Activated CD8-positive, alpha-beta memory T cell treated with anti-CD3 and anti-CD28 coated beads for 1 hour (primary cell): ENCODE data around the gene RGS14.
A peak's percentile ranks its signal among the peaks of the same experiment; 100 is the strongest.

ENCODE experiments used
- DNase-seq, 2 donors: peaks; one replicate each; pipeline ENCODE4 v3.0.0-alpha.2; 2020; ENCODE audit warnings: low read depth in 1 of 2; ENCODE audit errors: extremely low read depth in 1 of 2

Gene RGS14

DNA sequence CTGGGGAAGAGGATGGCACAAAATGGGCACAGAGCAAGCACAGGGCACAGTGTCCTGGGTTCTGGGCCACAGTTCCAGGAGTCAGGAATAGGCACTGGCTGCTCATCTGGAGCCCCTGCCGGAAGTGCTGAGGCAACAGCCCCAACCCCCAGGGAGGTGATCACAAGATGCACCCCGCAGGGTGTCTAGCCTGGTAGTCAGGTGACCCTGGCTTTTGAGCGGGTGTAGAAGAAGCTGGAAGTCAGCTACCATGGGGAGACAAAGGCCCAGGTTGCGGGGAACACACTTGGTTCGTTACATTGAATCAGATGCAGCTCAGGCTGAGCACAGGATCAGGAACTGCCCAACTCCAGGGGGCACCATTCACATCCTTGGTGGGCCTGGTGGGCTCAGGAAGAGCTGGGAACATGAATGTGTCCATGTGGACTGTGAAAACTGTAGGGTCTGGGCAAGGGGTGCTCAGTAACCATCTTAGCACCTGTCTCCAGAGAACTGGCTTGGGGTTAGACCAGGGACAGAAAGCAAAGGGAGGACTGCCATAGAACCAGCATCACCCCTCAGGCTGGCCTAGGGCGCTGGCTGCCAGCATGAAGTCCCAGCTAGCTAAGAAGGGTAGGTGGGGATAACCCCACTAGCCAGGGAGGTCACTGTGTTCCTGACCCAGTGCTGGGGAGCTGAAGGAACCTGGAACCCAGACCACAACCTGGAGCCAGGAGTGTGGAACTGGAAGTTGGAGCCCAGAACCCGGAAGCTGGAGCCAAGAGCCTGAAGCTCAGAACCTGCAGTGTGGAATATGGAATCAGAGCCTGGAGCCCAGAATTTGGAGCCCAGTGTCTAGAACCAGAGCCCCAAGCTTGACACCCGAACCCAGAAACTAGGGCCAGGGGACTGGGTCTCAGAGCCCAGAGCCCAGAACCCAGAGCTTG, 20.4 kb downstream of the RGS14 start:
- no peak for DNase-seq

- DNase-seq = no peak
Measured at GRCh38 chr5:177378884-177379883, 21.5 kb downstream of the RGS14 start.

DNA sequence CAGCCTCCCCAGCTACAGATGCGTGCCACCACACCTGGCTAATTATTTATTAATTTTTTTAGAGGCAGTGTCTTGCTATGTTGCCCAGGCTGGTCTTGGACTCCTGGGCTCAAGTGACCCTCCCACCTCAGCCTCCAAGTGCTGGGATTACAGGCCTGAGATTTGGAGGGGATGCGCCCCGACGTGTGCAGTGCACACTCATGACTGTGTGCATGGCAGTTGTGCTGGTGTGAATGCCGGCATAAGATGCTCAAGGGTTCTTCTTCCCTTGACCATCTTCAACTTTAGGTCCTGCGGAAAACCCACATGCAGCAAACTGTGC, 23.0 kb downstream of the RGS14 start:
- DNase-seq = no peak

- DNase-seq = no peak
Measured at GRCh38 chr5:177382423-177383029, 24.8 kb downstream of the RGS14 start.

DNA sequence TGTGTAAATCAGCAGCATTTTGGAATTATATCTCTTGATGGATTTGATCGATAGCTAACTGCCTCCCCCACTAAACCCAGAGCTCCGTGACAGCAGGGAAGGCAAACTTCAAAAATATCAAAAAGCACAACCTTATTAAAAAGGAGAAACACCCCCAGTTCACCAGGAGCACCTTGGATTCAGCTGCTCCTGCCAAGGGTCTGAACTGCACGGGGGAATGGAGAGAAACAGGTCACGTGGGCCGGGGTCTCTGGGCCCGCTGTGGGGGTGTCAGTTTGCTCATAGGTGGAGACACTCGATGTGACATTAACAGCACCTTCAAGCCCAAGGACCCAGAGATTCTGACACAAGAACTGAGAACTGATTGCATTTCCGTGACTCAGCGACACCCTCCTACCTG, 25.5 kb downstream of the RGS14 start:
- DNase-seq = no peak

GRCh38 chr5:177384134-177384533, 26.4 kb downstream of the RGS14 start, which contains the start of gene SLC34A1:
Gene SLC34A1 (plus strand): TSS chr5:177384434. CDS start chr5:177385742, 1,308 bp downstream.
- DNase-seq = no peak

GRCh38 chr5:177385720-177386119, 28.0 kb downstream of the RGS14 start:
- no peak for DNase-seq

GRCh38 chr5:177386542-177386941, 28.8 kb downstream of the RGS14 start:
- DNase-seq = no peak

DNA sequence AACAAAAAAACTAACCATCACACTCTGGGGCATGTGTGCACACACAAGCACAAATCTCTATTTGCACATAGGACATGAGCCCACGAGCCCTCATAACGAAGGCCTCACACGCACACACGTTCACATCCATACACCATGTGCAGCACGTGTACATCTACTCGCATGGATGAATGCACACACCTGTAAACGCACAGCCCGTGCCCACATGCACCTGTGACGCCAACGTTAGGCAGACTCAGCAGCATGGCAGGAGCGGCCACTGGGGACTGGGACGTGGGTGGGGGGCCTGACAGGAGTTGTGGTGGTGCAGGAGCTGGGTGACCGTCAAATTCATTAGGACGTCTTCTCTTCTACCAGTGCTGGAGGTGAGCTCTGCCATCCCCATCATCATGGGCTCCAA, 29.7 kb downstream of the RGS14 start:
- DNase-seq = no peak

DNA sequence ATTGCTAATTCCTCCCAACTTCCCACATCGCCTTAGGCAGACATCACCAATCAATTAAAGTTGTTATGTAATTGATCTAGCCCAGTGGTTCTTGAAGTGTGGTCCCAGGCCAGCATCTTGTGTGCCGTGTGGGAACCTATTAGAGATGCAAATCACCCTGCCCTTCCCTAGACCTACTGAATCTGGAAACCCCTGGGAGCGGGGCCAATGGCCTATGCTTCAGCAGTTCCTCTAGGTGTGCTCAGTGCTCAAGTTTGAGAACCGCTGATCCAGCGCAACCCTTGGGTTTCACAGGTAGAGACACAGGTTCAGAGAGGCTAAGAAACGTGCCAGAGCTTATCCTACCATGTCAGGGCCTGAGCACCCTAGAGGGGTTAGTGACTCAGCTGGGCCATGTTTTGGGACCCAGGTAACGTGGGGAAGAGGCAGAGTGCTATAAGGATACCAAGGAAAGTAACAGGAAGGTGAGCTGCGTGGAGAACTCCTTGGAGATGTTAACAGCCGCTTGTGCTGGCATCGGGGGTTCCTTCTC, 30.9 kb downstream of the RGS14 start:
- DNase-seq = no peak

DNA sequence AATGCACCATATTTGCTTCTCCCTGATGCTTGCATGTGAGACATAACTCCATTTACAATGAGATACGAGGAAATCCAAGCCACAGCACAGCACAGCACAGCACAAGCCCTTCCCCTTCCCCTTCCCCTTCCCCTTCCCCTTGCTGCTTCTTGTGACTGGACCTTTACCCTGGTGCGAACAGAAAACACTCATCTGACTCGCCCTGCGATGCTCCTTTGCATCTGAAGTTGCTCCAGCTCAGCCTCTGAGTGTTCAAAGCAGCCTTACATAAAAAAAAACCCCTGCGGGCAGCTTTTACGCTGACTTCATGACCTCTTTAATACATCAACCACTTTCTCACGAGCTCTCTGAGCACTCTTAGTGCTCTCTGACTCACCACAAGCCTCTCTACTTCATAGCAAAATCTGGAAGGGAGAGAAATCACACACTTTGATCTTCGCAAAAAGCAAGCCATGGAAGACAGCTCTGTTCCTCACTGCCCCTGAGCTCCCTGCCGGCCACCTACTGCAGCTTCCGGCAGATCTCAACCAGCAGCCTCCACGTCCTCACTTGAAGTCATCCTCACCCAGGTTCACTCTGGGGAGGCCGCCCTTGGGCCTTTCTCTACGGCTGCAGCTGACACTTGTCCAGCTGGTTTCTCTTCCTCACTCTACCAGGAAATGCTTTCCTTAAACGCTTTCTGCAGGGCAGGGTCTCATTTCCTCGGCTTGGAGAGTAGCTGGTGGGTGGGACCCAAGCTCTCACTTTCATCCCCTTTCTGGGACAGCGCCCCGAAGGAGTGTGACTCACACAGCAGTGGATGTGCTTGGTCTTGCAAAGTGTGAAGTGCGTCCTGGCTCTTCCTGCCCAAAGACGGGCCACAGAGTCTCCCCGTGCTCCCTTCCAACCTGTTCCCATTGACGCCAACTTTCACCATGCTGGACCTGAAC, 31.8 kb downstream of the RGS14 start:
- DNase-seq = no peak

DNA sequence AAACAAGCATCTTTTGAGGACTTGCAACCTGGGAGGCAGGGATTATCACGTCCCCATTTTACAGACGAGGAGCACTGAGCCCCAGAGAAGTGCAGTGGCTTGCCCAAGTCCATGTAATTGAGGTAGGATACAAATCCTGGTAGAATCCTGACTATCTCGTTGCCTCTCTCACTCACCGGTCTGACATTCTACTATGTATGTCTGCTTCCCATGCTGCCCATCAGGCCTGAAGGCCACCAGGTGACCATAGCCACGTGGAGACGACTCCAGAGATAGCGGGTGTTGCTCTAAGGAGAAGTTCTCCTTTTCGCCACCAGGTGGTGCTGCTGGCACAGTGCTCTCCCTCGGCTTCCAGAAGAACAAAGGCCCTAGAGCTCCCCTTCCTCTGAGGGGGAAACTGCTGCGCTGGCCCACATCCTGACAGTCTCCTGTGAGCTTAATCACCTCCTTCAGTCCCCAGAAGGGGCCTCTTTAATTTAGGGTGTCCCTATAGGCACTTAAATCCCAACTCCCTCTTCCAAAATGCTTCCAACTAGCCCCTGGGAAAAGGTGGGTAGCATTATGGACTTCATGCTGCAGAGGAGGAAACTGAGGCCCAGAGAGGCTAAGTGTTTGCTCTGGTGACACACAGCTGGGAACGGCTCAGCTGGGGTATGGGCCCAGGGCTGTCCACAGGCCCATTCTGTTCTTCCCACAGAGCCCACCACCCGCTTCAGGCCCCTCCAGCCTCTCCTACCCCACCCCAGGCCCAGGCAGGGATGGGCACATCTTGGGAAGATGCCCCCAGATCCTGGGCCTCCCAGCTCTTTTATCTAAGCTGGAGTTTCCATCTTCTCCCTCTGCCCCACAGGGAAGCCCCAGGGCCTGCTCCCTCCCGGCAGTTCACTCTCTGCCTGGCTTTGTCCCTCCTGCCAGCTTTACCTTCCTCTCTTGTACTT, 32.9 kb downstream of the RGS14 start:
- peak; percentile 67 to 76 for DNase-seq

GRCh38 chr5:177392765-177393164, 35.0 kb downstream of the RGS14 start:
- DNase-seq = no peak

DNA sequence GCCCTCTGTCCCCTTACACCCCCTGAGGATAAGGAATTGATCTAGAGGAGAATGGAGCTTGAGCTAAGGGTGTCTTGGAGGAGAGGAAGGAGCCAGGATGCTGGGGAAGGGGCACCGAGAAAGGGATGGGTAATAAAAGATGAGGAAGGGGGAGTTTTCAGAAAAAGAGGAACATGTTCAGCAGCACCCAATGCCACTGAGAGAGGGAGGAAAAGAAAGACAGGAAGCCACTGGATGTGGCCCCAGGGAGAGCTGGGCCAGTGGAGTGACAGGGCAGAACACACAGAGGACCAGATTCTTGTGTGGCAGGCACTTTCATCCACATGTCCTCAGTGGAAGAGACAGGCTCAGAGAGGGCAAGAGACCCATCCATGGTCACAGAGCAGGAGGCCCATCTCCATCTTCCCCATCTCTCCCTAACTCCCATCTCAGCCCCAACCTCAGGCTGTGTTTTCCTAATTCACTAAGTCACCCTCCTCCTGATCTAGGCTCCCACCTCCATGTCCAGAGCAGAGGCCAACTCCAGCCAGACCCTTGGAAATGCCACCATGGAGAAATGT, 35.6 kb downstream of the RGS14 start:
- DNase-seq = no peak

DNA sequence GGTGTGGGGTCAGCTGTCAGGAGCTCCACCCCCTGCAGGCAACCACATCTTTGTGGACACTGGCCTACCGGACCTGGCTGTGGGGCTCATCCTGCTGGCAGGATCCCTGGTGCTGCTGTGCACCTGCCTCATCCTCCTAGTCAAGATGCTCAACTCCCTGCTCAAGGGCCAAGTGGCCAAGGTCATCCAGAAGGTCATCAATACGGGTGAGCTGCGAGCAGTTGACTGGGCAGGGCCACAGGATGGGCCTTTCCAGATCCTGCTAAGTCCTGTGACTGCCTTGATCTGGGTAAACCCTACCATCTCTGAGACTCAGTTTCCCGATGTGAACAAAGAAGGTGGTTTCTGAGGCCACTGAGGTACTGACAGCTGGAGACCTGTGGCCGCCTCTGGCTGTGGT, 36.3 kb downstream of the RGS14 start:
- DNase-seq = no peak

- DNase-seq = no peak
Measured at GRCh38 chr5:177396078-177396477, 38.4 kb downstream of the RGS14 start.

- DNase-seq = no peak
Measured at GRCh38 chr5:177396807-177397206, 39.1 kb downstream of the RGS14 start.

GRCh38 chr5:177397875-177398390, 40.2 kb downstream of the RGS14 start:
- no peak for DNase-seq
